Smooth muscle cell (in vitro differentiated cells): ENCODE results near the gene ZNF785. TPM values are rescaled to one million over a fixed set of nuclear protein-coding genes. Genes with fewer than 3 reads are reported as not detected.

Experiments used
- DNase-seq: peaks from one replicate; lab custom pipeline; 2025; ENCODE audit not compliant: unreplicated experiment; lab: John Stamatoyannopoulos, UW
- H2AFZ ChIP-seq: fragments of 200-600 bp; sonication (generic); 2 replicates; pipeline ENCODE4 v1.6.0; 2016; ENCODE audit warnings: antibody characterized with exemption, low read depth, mild to moderate bottlenecking
- H3F3A ChIP-seq: fragments of 200-600 bp; sonication (generic); 2 replicates; pipeline ENCODE4 v1.6.0; 2017; ENCODE audit warnings: antibody characterized with exemption, low read depth
- H3K27ac ChIP-seq: fragments of 200-600 bp; sonication (generic); 2 replicates; pipeline ENCODE4 v1.5.1; 2016; ENCODE audit warnings: low read depth, mild to moderate bottlenecking
- H3K27me3 ChIP-seq: fragments of 200-600 bp; sonication (generic); 2 replicates; pipeline ENCODE4 v1.6.1; 2016; ENCODE audit warnings: low read depth, mild to moderate bottlenecking
- H3K36me3 ChIP-seq: fragments of 200-600 bp; sonication (generic); 2 replicates; pipeline ENCODE4 v1.5.1; 2016; ENCODE audit warnings: low read depth
- H3K4me1 ChIP-seq: fragments of 200-600 bp; sonication (generic); 2 replicates; pipeline ENCODE4 v1.5.1; 2016; ENCODE audit warnings: low read depth
- H3K4me2 ChIP-seq: fragments of 200-600 bp; sonication (generic); 2 replicates; pipeline ENCODE4 v1.6.0; 2016; ENCODE audit warnings: mild to moderate bottlenecking
- H3K4me3 ChIP-seq: fragments of 200-600 bp; sonication (generic); 2 replicates; pipeline ENCODE4 v1.5.1; 2016; ENCODE audit warnings: mild to moderate bottlenecking
- H3K79me2 ChIP-seq: fragments of 200-600 bp; sonication (generic); 2 replicates; pipeline ENCODE4 v1.6.0; 2016; ENCODE audit warnings: low read depth, mild to moderate bottlenecking
- H3K9ac ChIP-seq: fragments of 200-600 bp; sonication (generic); 2 replicates; pipeline ENCODE4 v1.6.0; 2016; ENCODE audit warnings: low read depth
- H3K9me3 ChIP-seq: fragments of 200-600 bp; sonication (generic); replicated peaks from 2 replicates; pipeline ENCODE4 v1.5.1; 2016; ENCODE audit warnings: low read depth
- H4K20me1 ChIP-seq: fragments of 200-600 bp; sonication (generic); 2 replicates; pipeline ENCODE4 v1.6.0; 2016; ENCODE audit warnings: low read depth
- WGBS: methylation state at CpG from one replicate; pipeline ENCODE4 v1.1.7; 2016; ENCODE audit warnings: low lambda C conversion rate; 5-methylcytosine and 5-hydroxymethylcytosine counted together
- polyA plus RNA-seq: library from polyadenylated mRNA; unstranded; fragments of >200 nt; fragmentation: Nextera tagmentation; extraction: Ambion mirVana; gene quantifications from 2 replicates; pipeline ENCODE4 v1.2.1, GENCODE V29; 2016
- total RNA-seq: library from RNA; depleted of rRNA; stranded (reverse); fragments of >200 nt; gene quantifications from 2 replicates; pipeline ENCODE4 v1.2.3, GENCODE V29; 2014
- TF ChIP-seq, protein P1 (sequence below): fragments of 200-600 bp; sonication (generic); IDR thresholded peaks from 2 replicates; pipeline ENCODE4 v1.5.1; 2017; ENCODE audit warnings: borderline replicate concordance, mild to moderate bottlenecking, antibody characterized with exemption; ENCODE audit not compliant: insufficient read depth, poor library complexity, severe bottlenecking

ZNF785 gene
- total and polyA plus RNA-seq, 2 experiments from 2014 or later, result 6.8 to 12.9 TPM

DNA sequence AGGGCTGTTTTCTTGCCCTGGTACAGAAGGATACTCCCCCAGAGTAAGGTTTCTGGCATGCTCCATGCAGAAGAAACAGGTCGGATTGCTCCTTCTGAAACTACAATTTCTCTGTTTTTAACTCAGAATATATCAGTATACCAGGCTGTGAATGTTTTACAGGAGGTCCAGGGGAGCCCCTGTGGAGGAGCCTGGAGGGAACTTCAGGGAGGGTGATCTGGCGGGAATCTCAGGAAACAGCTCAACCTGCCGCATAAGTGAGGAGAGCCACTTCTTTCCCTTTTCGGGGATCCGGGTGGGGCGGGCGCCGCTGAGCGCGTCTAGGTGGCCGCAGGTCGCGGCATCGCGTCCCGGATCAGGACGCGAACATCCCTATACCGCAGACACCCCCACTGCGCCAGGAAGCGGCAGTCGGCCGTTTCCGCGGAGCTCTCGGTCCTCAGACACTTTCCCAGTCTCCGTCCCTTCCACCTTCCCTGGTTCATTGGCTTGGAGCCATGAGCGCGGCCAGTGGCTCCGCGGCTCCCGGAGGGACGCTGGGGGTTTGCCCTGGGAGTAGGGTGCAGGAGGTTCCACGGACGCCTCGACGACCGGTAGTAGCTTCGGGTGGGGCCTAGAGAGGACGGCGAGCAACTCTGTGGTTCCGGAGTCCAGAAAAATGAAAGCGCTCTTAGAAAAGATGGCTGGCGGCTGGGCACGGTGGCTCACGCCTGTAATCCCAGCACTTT lies 24.2 kb downstream of the ZNF785 start:
- 38% methylated on average over 39 of the region's 46 CpGs for WGBS
- Histone ChIP-seq H3K4me2 (peak overlapping the region; percentile 73), H3K4me3 (peak overlapping the region; percentile 30), H3K27me3 (no peaks in the 10 kb centered on the region), H3K9me3 (no peaks in the 10 kb centered on the region), H2AFZ (no peak overlapping the region), H3K79me2 (peaks cover 15% of the 10 kb centered on the region), H4K20me1 (no peaks in the 10 kb centered on the region), H3K36me3 (no peaks in the 10 kb centered on the region), H3K9ac (no peak overlapping the region), H3F3A (no peaks in the 10 kb centered on the region), H3K4me1 (peaks cover 5% of the 10 kb centered on the region), H3K27ac (no peak overlapping the region)
- no peak for DNase-seq
- TF ChIP-seq, protein P1, sequence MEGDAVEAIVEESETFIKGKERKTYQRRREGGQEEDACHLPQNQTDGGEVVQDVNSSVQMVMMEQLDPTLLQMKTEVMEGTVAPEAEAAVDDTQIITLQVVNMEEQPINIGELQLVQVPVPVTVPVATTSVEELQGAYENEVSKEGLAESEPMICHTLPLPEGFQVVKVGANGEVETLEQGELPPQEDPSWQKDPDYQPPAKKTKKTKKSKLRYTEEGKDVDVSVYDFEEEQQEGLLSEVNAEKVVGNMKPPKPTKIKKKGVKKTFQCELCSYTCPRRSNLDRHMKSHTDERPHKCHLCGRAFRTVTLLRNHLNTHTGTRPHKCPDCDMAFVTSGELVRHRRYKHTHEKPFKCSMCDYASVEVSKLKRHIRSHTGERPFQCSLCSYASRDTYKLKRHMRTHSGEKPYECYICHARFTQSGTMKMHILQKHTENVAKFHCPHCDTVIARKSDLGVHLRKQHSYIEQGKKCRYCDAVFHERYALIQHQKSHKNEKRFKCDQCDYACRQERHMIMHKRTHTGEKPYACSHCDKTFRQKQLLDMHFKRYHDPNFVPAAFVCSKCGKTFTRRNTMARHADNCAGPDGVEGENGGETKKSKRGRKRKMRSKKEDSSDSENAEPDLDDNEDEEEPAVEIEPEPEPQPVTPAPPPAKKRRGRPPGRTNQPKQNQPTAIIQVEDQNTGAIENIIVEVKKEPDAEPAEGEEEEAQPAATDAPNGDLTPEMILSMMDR, result no peak

DNA sequence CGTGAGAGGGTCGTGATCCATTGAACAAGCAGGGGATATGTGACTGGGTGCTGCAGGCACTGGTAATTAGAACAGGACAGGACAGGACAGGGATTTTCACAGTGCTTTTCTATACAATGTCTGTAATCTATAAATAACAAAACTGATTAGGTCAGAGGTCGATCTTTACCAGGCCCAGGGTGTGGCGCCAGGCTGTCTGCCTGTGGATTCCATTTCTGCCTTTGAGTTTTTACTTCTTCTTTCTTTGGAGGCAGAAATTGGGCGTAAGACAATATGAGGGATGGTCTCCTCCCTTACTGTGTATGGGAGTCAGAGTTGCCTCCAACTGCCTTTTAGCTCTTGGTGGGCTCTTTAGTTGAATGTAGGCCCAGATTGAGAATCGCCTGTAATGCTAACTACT lies 25.8 kb downstream of the ZNF785 start:
- Histone ChIP-seq H3F3A (no peaks in the 10 kb centered on the region), H3K9ac (no peak overlapping the region), H4K20me1 (no peaks in the 10 kb centered on the region), H3K36me3 (no peaks in the 10 kb centered on the region), H3K27ac (no peak overlapping the region), H3K4me1 (peaks cover 5% of the 10 kb centered on the region), H3K27me3 (no peaks in the 10 kb centered on the region), H2AFZ (no peak overlapping the region), H3K9me3 (no peaks in the 10 kb centered on the region), H3K4me2 (no peak overlapping the region), H3K4me3 (no peak overlapping the region), H3K79me2 (peaks cover 15% of the 10 kb centered on the region)
- WGBS, result 94% methylated on average over 6 of the region's 6 CpGs
- no peak for DNase-seq
- TF ChIP-seq, protein P1, result no peak

DNA sequence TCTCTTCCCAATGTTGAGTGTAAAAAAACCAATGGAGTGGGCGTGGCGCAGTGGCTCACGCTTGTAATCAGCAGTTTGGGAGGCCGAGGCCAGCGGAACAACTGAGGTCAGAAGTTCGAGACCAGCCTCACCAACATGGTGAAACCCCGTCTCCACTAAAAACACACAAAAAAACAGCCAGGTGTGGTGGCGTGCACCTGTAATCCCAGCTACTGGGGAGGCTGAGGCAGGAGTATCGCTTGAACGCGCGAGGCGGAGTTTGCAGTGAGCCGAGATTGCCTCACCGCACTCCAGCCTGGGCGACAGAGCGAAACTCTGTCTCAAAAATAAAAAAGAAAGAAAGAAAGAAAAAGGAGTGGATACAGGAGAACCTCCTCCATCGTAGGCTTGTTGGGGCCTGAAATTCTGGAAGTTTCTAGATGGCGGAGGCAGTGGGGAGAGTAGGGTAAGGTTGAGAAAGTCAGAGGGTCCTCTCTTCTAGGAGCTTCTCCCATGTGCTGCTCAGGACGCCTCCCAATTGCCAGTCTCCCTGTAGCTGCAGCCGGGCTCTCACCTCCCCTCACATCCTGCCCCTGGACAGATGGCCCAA lies 26.6 kb downstream of the ZNF785 start:
- Histone ChIP-seq H3F3A (no peaks in the 10 kb centered on the region), H3K36me3 (no peaks in the 10 kb centered on the region), H3K4me3 (peak overlapping the region; percentile 79), H3K79me2 (peaks cover 15% of the 10 kb centered on the region), H3K27ac (peak overlapping the region; percentile 25), H4K20me1 (no peaks in the 10 kb centered on the region), H3K9ac (no peak overlapping the region), H3K4me2 (peak overlapping the region; percentile 87), H3K27me3 (no peaks in the 10 kb centered on the region), H3K4me1 (peaks cover 5% of the 10 kb centered on the region), H3K9me3 (no peaks in the 10 kb centered on the region), H2AFZ (peak overlapping the region; percentile 39)
- no peak for DNase-seq
- WGBS, result 88% methylated on average over 21 of the region's 21 CpGs
- TF ChIP-seq, protein P1, result no peak
